MCF 10A (cell line): ENCODE measurements around the gene RPP21. TPM values are rescaled to one million over a fixed set of nuclear protein-coding genes. Genes with fewer than 3 reads are reported as not detected.

Source experiments
- BruUV-seq: library from RNA; stranded (reverse); fragments of 400-500 nt; replicated peaks from 2 replicates; lab custom pipeline; 2021; lab: Mats Ljungman, UMichigan
- CTCF ChIA-PET: fragments of 300-600 bp; sonication (Branson Sonifier 250); formaldehyde crosslinking; extraction: SDS; loops from one replicate; lab custom pipeline; 2021; ENCODE audit warnings: antibody characterized with exemption, inconsistent platforms; lab: Yijun Ruan, JAX
- POLR2A ChIA-PET: fragments of 300-600, 350-650 bp; sonication (Branson Sonifier 250); formaldehyde crosslinking; extraction: SDS; loops from one replicate; lab custom pipeline; 2020; ENCODE audit warnings: antibody characterized with exemption, inconsistent platforms; lab: Yijun Ruan, JAX
- DNase-seq: peaks from one replicate; pipeline ENCODE4 v3.0.0-alpha.2; 2018; ENCODE audit not compliant: unreplicated experiment
- H3K27ac Mint-ChIP-seq: one replicate; pipeline ENCODE4 v1.8.0; 2022; ENCODE audit warnings: mild to moderate bottlenecking, low read depth, mixed read lengths; ENCODE audit not compliant: unreplicated experiment
- H3K27me3 Mint-ChIP-seq: one replicate; pipeline ENCODE4 v1.8.0; 2022; ENCODE audit warnings: mixed read lengths; ENCODE audit not compliant: insufficient read depth, unreplicated experiment
- H3K36me3 Mint-ChIP-seq: one replicate; pipeline ENCODE4 v1.8.0; 2022; ENCODE audit warnings: mild to moderate bottlenecking, moderate library complexity, mixed read lengths; ENCODE audit not compliant: insufficient read depth, unreplicated experiment
- H3K4me1 Mint-ChIP-seq: one replicate; pipeline ENCODE4 v1.8.0; 2022; ENCODE audit warnings: mixed read lengths; ENCODE audit not compliant: insufficient read depth, unreplicated experiment
- H3K4me3 Mint-ChIP-seq: one replicate; pipeline ENCODE4 v1.8.0; 2022; ENCODE audit warnings: mild to moderate bottlenecking, moderate library complexity, mixed read lengths; ENCODE audit not compliant: unreplicated experiment
- H3K9me3 Mint-ChIP-seq: one replicate; pipeline ENCODE4 v1.8.0; 2022; ENCODE audit warnings: mixed read lengths; ENCODE audit not compliant: unreplicated experiment
- CTCF ChIP-seq: fragments of 200-600 bp; IDR thresholded peaks from one replicate; pipeline ENCODE4 v1.8.0; 2022; ENCODE audit warnings: antibody characterized with exemption, mild to moderate bottlenecking; ENCODE audit not compliant: unreplicated experiment
- intact Hi-C: fragments of 100-400 bp; cut with micrococcal nuclease; formaldehyde crosslinking; loops from 2 replicates; pipeline ENCODE4 v1.14.1; 2022
- total RNA-seq: library from RNA; stranded (reverse); gene quantifications from 2 replicates; pipeline ENCODE4 v1.2.3, GENCODE V29; 2022

Gene RPP21
- total RNA-seq, 1 experiment from 2014 or later = 74.1 TPM

DNA sequence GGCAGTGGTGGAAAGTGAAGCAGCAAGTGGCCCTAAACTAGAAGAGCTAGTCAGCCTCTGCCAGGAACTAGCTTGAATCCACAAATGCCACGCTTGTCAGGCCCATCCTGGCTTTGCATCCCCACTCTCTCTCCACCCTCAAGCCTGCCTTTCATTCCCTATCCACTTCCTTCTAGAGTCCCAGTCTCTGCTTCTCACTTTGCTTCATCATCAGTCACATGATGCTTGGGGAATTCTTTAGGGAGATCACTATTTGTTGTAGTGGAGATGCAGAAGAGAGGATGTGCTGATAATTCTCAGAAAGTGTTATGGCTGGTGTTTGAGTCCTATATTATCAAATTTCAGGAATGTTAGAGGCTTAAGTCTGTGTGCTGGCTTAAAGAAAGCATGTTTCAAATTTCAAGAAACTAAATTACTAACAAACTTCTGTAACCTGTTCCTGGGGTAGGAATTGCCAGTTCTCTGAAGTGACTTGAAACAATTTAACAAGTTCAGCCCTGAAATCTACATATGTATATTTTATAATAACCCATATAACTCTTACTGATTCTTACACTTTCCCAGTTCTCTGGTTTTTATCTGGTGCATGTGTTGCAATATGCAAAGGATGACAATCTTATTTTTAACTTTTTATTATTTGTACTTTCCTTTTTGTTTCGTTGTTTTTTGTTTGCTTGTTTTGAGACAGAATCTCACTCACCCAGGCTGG, 10.7 kb upstream of the RPP21 start:
- intact Hi-C loops = no loop called here
- CTCF ChIA-PET = no interaction called here
- Mint-ChIP-seq H3K4me1 (no peaks in the 10 kb centered on the region), H3K4me3 (no peak overlapping the region), H3K27ac (no peak overlapping the region), H3K27me3 (no peaks in the 10 kb centered on the region), H3K36me3 (peaks cover 69% of the 10 kb centered on the region), H3K9me3 (no peaks in the 10 kb centered on the region)
- DNase-seq = no peak
- TF ChIP-seq CTCF = no peak
- POLR2A ChIA-PET = interaction anchor here (0.9 kb wide), 1 partner anchor 21 kb away, joined by 4 read pairs; no protein-coding TSS in a partner anchor
- BruUV-seq = no TSS peak

DNA sequence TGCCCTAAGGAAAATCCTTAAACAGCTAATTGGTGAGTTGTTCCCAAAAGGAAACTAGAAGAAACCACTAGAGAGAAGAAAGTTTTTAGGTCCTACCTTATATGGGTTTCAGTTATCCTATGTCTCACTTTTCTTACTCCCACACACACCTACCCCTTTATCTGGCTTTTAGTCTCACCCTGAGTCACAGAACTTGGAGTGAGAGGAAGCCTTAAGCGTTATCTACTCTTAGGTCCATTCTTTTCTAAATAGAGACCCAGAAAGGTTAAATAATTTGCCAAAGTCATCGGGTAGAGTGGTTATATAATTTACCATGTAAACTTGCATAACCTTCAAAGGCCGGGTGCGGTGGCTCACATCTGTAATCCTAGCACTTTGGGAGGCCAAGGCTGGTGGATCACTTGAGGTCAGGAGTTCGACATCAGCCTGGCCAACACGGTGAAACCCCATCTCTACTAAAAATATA, 4.3 kb upstream of the RPP21 start:
- Mint-ChIP-seq H3K9me3 (no peaks in the 10 kb centered on the region), H3K27ac (no peak overlapping the region), H3K4me1 (peaks cover under 1% of the 10 kb centered on the region), H3K36me3 (peaks cover 42% of the 10 kb centered on the region), H3K4me3 (no peak overlapping the region), H3K27me3 (no peaks in the 10 kb centered on the region)
- BruUV-seq = no TSS peak
- POLR2A ChIA-PET = no interaction called here
- no peak for TF ChIP-seq CTCF
- DNase-seq = no peak
- CTCF ChIA-PET = interaction anchor here (0.7 to 1.3 kb wide), 2 partner anchors 11 to 18 kb away, joined by 3 to 6 read pairs; no protein-coding TSS in a partner anchor
- intact Hi-C loops = no loop called here

- ChIA-PET POLR2A (no interaction called here), CTCF (interaction anchor here (0.7 kb wide), 2 partner anchors 18 to 125 kb away, joined by 6 read pairs; no protein-coding TSS in a partner anchor)
- Mint-ChIP-seq H3K9me3 (no peaks in the 10 kb centered on the region), H3K27ac (no peak overlapping the region), H3K27me3 (no peaks in the 10 kb centered on the region), H3K4me3 (no peak overlapping the region), H3K4me1 (peaks cover 7% of the 10 kb centered on the region), H3K36me3 (peaks cover 39% of the 10 kb centered on the region)
- no TSS peak for BruUV-seq
- intact Hi-C loops = no loop called here
- DNase-seq = no peak
- TF ChIP-seq CTCF = no peak
These were observed 3.7 kb upstream of the RPP21 start for GRCh38 chr6:30341218-30341617.

GRCh38 chr6:30341728-30342127, 3.2 kb upstream of the RPP21 start:
- CTCF ChIA-PET = interaction anchor here (0.7 kb wide), 1 partner anchor 125 kb away, joined by 6 read pairs; no protein-coding TSS in a partner anchor
- peaks cover 7% of the 10 kb centered on the region for H3K4me1 Mint-ChIP-seq
- POLR2A ChIA-PET = no interaction called here
- H3K27ac Mint-ChIP-seq = no peak overlapping the region
- TF ChIP-seq CTCF = no peak
- no peaks in the 10 kb centered on the region for H3K9me3 Mint-ChIP-seq
- H3K4me3 Mint-ChIP-seq = no peak overlapping the region
- intact Hi-C loops = no loop called here
- H3K36me3 Mint-ChIP-seq = peaks cover 39% of the 10 kb centered on the region
- DNase-seq = no peak
- H3K27me3 Mint-ChIP-seq = no peaks in the 10 kb centered on the region
- no TSS peak for BruUV-seq
